Epidermal melanocyte (primary cell): ENCODE measurements around the gene TXNL1.
A peak's percentile ranks its signal among the peaks of the same experiment; 100 is the strongest.
"Not testable (repeated sequence)": the region's sequence is repeated elsewhere in the genome, so short reads cannot be mapped to it uniquely, and the experiment has no call there.

ENCODE experiments used
- DNase-seq: peaks from one replicate; pipeline ENCODE4 v3.0.0; 2011; ENCODE audit warnings: low spot score; ENCODE audit not compliant: insufficient read length

The TXNL1 gene

DNA sequence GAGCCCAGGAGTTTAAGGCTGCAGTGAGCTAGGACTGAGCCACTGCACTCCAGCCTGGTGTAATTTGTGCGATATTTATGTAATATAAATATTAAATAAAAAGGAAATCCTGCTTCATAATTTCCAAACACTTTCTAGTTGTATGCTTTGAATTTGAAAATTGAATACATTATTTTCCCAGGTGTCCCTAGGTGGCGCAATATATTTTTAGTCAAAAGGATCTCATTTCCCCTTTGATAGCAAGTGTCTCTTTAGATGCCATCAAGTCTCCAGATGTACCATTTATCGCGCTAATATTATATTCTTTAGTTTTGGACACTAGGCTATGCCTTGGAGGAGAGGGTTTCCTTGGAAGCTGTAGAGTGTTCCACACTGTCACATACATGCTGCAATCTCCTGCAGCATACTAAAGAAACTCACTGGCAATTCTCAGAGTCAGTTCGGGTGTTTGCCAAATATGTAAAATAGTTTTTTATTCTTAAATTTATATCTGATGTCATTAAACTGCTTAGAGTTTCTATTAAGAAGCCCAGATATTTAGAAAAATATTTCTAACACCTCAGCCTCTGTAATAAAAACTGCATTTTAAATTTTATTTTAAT is 7.1 kb upstream of the TXNL1 start:
- DNase-seq: no peak

DNA sequence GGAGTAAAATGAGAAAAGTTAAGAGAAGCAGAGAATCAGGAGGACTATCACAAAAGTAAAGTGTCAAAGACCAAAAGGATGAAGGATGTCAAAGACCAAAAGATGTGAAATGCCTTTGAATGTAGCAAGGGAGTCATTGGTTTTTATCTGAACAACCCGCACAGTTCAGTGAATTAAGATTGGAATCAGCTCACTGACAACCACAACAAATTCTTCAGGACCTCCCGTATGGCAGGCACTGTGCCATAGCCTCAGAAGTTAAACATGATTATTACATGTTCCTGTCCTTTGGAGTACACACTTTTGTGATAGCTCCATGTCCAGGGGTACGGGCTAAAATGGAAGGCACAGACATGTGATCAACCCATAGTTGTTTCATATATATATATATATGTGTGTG is 5.0 kb upstream of the TXNL1 start:
- DNase-seq: no peak

DNA sequence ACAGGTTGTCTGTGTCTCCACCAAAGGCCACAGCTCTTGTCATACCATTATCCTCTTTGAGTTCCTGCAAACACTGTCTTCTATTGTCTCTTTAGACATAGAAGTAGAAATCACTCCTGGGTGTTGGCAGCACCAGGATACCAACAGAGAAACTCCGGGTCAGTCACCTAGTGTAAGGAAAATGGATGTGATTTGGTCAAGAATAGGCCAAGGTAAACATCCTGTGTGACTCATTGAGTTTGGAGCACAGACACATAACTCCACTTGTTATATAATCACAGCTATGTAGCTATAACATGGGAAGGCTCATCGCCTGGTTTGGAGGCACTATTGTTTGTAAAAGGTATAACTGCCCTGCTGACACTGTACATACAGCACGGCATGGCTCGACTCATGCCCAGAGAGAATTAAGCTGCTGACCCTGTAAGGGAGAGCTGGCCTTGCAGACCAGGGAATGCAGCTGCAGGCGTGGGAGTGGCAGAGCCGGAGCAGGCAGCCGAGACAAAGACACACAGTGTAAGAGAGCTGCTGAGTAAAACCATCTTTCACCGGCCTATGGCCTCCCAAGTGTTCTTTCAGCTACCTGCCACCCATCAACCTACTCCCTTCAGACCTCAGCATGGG is 3.4 kb upstream of the TXNL1 start:
- no peak for DNase-seq

DNA sequence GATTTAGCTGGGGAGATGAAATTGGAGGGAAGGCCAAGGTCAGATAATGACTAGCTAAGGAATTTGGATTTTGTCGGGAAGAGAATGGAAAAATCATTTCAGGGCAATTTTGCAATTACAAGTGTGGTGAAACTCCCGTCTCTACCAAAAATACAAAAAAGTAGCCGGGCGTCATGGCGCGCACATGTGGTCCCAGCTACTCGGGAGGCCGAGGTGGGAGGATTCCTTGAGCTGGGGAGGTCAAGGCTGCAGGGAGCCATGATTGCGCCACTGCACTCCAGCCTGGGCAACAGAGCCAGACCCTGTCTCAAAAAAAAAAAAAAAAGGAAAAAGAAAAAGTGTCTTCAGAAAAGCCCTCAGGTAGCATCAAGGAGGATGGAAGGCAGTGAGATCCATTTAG is 1.2 kb upstream of the TXNL1 start:
- no peak for DNase-seq

DNA sequence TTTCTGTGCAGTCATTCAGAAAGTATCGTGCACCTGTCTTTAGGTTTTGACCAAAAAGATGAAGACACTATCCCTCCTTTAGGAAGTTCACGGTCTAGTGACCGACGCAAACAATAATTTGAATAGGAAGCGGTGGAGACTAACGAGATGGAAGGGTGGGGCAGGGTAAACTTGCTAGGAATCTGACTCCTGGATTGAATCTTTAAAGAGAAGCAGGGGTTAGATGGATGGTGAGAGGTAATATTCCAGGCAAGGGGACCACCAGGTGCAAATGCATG is 651 bp upstream of the TXNL1 start:
- no peak for DNase-seq

DNA sequence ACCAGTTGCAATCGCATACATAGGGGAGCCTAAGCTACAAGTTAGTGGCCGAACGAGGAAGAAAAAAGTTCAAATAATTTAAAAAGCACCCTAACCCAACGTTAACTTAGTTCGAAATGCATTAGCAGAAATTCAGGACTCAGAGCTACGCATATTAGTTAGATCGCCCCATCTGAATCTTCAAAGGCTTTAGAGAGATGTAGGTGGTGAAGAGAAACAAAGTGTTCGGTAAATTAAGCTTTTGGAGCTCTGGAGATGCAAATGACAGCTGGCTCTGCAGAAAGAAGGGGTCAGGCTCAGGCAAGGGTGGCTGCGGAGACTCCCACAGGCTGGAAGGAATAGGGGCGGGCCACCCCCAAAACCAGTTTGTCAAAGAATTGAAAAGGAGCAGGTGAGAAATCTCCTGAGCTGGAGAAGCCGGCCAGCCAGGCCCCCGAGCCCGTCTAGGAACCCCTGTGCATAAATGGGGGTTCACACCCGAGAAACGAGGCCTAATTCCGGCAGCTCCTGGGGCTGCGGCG is 621 bp downstream of the TXNL1 start:
- no peak for DNase-seq

DNA sequence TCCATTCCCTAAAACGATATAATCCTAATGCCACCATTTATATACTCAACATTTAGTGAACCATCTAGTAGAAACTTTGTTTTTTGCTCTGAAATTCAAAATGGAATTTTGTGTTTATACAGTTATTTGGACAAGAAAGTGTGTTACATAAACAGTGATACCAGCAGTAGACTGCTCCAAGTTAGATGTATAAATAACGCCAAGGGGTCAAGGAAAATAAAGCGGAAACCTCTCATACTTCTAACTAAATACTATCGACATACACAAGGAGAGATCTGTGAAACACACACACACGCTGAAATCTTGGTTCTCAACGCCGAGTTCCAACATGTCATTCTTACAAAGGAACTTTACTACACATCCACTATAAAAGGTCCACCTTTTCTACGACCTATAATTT is 1.2 kb downstream of the TXNL1 start:
- DNase-seq: no peak

DNA sequence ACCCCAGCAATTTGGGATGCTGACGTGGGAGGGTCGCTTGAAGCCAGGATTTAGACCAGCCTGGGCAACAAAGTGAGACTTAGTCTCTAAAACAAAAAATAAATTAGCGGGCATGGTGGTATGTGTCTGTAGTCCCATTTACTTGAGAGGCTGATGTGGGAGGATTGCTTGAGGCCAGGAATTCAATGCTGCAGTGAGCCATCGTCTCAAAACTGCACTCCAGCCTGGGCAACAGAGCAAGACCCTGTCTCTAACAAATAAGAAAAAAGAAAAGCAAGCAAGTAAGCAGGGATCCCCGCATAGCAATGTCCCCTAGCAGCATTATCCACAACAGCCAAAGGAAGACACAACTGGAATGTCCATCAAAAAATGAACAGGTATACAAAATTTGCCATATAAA is 3.4 kb downstream of the TXNL1 start:
- no peak for DNase-seq

DNA sequence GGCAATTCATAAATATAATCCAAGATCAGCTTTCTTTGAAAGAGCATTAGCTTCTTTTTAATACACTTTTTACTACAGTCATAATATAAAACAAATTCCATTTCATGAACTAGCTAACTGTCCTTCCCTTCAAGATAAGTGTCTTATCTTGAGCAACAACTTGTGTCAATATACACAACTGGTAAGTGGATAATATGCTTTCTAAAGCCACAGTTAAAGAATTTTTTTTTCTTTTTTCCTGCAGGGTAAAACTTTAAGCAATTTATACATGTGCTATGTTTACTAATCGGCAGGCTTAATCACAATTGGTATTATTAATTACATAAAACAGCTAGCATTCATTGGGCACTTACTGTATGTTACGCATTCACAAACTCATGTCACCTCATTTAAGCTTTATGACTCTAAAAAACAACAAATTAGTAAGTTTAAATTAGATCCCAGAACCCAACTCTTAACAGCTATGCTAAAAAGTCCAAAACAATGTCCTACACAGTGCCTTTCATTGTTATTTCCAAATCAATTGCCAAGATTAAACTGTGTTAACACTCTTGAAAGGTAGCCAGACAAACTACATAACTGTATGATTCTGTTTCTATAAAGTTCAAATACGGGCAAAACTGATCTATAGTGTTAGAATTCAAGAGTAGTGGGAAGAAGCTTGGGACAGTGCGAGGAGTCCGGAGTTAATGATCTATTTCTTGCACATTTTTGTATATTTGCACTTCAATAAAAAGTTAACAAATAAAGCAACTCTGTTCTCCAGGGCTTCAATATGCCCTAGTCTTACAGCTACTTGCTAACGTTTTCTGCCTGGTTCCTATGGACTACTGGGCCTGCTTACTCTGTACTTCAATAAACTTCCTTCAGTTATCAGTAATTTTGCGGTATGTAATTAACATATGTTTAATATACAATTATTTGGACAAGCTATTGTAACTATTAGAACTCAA is 6.0 kb downstream of the TXNL1 start:
- no peak for DNase-seq

DNA sequence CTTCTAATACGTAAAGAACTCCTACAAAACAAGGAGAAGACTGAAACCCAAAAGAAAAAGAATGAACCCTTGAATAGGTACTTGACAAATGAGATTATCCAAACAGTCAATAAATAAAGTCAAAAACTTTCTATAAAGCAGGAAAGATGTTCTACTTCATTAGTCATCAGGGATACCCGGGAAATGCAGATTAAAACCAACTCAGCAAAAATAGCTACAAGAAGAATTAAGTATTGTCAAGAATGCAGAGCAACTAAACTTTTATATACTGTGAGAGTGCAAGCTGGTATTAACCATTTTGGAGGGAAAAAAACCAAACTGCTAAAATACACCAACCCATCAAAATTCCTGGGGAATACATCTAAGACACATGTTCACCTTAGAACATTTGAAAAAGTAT is 10.4 kb downstream of the TXNL1 start:
- no peak for DNase-seq

DNA sequence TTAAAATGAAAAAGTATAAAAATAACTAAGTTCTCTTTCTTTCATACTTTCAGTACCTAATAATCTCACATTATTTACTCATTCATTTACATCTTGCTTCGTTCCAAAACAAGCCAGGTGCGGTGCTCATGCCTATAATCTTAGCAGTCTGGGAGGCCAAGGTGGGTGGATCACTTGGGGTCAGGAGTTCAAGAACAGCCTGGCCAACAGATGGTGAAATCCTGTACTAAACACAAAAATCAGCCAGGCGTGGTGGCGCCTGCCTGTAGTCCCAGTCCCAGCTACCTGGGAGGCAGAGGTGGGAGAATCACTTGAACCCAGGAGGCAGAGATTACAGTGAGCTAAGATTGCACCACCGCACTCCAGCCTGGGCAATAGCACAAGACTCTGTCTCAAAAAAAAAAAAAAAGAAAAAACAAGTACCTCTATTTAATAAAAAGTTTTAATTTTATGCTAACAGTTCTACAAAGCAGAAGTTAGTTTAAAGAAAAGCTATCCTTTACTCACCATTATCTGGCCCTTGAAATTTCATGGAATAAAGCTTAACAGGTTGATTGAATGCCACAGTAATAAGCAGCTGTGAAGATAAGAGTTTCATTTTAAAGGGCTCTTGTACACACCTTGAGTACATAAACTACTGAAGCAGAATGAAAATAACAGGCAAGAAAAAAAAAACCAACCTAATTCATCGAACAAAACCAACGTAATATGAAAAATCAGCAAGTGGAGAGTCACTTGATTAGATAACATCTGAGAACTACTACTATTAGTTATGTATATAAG is 22.5 kb downstream of the TXNL1 start:
- DNase-seq: no peak

DNA sequence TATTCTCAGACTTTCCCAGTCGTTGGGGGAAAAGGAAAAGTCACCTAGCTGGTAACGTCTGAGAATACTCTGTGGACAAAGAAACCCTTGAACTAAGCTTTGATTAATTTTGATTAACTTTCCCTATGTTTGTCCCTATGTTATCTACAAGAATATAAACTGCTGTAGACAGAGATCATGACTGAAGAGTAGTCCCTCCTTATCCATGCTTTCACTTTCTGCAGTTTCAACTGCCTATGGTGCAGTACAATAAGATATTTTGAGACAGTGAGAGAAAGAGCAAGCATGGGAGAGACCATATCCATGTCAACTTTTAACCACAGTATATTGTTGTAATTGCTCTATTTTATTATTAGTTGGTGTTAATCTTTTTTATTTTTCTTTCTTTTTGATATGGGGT is 31.8 kb downstream of the TXNL1 start:
- no peak for DNase-seq

DNA sequence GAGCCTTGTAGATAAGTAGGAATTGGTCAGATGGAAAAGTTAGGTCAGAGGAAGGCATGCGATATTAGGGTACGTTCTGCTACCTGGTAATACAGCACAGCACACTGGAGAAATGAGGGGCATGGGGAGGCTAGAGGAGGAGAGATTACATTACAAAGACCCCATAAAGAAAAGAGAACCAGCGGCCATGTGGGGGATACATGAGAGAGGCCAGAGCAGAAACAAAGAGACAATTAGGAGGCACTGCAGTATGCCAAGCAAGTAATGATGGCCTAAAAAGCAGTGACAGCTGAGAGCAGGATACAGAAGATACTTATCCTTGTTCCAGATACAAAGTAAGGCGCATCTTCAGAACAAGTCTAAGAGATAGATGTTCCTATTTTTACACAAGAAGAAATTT is 40.0 kb downstream of the TXNL1 start:
- no peak for DNase-seq

DNA sequence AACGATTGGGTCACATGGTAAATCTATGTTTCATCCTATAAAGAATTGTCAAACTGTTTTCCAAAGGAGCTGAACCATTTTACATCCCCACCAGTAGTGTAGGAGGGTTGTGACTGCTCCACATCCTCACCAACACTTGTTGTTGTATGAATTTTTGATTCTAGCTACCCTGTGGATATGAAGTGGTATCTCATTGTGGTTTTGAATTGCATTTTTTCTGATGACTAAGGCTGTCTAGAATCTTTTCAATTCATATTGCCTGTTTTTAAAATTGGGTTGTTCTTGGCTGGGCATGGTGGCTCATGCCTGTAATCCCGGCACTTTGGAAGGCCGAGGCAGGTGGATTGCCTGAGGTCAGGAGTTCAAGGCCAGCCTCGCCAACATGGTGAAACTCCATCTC is 44.5 kb downstream of the TXNL1 start:
- DNase-seq: no peak

DNA sequence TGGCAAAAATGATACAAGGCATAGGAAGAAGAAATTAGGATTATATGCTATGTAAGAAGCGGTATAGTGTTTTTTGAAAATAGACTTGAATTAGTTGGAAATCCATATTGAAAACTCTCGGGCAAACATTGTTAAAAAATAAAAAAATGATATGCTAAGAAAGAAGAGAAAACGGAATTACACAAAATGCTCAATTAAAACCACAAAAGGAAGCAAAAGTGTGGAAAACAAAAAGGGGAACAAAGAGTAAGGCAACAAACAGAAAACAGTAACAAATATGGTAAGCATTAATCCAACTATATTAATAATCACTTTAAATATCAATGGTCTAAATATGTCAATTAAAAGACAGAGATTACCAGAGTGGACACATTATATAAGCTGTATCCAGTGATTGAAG is 58.4 kb downstream of the TXNL1 start:
- no peak for DNase-seq

DNA sequence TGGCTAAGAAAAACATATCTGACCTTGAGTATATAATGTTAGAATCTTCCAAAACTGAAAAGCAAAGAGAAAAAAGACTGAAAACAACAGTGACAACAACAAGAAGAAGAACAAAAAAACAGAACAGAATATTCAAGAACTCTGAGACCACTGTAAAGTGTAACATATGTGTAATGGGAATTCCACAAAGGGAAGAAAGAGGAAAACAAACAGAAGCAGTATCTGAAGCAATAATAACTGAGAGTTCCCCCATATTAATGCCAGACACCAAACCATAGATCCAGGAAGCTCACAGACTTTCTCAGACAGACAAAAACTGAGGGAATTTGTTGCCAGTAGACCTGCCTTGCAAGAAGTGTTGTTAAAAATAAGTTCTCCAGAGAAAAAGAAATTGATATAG is 58.9 kb downstream of the TXNL1 start:
- no peak for DNase-seq

DNA sequence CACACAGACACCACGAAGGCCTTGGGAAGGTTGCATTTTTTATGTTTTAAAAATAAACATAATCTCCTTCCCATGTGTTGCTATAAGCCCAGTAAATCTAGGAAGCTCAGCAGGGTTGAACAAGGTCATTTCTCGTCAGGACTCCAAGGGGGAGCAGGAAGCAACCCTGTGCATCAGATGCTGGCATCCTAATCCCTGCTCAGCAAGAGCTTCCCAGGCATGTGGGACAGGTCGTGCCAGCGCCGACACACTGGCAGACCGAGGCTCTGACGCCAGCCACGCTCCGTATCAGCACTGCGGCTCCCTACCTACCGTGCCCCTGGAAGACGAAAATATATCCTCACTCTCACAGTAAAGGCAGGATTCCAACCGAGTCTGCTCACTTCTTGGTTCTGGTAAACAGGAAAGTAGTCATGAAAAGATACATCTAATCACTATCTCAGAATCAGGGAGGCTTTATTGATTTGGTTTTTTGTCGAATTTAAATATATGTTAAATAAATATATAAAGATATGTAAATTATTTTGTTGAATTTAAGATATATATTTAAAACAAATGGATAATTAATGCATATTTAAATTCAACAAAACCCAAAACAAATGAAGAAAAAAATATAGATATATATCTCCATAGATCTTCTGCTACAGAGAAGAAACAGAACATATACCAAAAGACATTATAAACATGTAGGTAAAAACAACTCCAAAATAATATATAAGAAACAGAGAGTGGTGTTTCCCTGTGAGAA is 61.4 kb downstream of the TXNL1 start:
- DNase-seq: no peak

DNA sequence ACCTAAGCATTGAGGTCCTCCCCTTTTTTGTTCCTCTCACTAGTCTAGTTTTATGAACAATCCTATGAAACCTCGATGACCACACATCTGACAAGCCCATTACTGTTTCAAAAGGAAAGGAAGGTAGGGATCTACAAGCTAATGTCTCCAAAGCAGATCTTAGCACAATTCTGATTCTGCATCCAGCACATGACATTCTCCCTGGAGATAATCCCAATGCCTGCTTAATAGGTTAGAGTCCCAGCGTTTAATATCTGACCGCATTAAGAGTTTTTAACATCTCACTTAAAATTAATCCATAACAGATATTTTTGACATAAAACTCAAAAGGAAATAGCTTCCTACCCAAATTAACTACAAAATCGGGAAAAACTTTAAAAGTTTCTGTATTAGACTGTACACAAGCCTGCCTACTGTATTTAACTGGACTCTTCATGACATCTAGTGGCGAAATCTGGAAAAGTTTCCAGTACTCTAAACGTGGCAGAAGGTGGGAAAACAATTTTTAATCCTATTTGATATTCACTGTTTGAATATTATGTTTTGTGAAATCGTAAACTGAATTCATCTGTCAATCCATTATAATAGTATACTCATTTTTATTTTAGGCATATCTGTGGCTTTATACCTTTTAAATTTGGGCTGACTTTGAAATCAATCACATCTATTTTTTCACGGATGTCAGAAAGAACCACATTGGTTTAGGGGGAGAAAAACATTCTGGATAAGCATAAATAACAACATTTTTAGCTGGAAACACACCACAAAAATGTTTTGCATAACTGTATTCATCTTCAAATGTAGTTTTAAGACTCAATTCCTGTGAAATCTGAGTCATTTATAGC is 62.4 kb downstream of the TXNL1 start:
- DNase-seq: peak; percentile 64

DNA sequence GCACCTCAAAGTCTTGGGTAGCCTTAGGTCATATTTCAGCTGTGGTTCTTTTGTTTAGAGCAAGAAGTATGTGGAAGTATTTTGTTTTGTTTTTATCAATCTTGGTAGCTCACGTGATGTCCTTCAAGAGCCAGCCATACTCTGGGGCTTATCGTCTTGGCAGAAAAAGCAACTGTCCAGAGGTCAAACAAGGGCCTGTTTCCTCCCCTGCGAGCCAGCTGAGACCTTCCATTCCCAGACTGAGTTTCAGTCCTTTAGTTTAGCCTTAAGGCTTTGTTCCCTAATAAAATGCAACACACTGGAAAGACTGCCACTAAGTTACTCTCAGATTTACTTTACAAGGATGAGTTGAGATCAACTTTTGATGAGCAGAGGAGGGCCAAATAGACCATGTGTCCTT is 63.5 kb downstream of the TXNL1 start:
- DNase-seq: no peak

DNA sequence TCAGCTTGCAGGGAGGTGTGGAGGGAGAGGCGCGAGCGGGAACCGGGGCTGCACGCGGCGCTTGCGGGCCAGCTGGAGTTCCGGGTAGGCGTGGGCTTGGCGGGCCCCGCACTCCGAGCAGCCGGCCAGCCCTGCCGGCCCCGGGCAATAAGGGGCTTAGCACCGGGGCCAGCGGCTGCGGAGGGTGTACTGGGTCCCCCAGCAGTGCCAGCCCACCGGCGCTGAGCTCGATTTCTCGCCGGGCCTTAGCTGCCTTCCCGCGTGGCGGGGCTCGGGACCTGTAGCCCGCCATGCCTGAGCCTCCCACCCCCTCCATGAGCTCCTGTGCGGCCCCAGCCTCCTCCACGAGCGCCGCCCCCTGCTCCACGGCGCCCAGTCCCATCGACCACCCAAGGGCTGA is 66.1 kb downstream of the TXNL1 start:
- DNase-seq: not testable (repeated sequence)
